Natural killer cell treated with Interleukin-12 subunit alpha and Interleukin-12 subunit beta and Interleukin-15 and Interleukin-18, amount 100 ng/mL, for 72 hours (primary cell): ENCODE results near the gene NLRC5. TPM values are rescaled to one million over a fixed set of nuclear protein-coding genes. Genes with fewer than 3 reads are reported as not detected.
A peak's percentile ranks its signal among the peaks of the same experiment; 100 is the strongest.

Experiments used
- ATAC-seq, 2 donors: fragments of 150-1000 bp; cut with Tn5 transposase in 1 of 2; sonication (Bioruptor Pico), chemical (Tn5 transposase) in 1 of 2; 2 replicates each; pipeline ENCODE4 v1.10.0; 2021
- DNase-seq: peaks from one replicate; pipeline ENCODE4 v3.0.0; 2022; ENCODE audit warnings: low spot score
- H3K27ac Mint-ChIP-seq, 2 donors: 1 replicate in 1 of 2; 2 replicates in 1 of 2; pipeline ENCODE4 v1.8.0; 2022; ENCODE audit warnings: mixed read lengths in 2 of 2, mild to moderate bottlenecking in 1 of 2, moderate library complexity in 1 of 2
- H3K27me3 Mint-ChIP-seq, 2 donors: 1 replicate in 1 of 2; 2 replicates in 1 of 2; pipeline ENCODE4 v1.8.0; 2022; ENCODE audit warnings: mixed read lengths in 2 of 2
- H3K36me3 Mint-ChIP-seq: one replicate; pipeline ENCODE4 v1.8.0; 2022; ENCODE audit warnings: mixed read lengths
- H3K4me1 Mint-ChIP-seq, 2 donors: 1 replicate in 1 of 2; 2 replicates in 1 of 2; pipeline ENCODE4 v1.8.0; 2022; ENCODE audit warnings: low read depth in 2 of 2, mixed read lengths in 2 of 2, mild to moderate bottlenecking in 1 of 2
- H3K4me3 Mint-ChIP-seq: one replicate; pipeline ENCODE4 v1.8.0; 2022; ENCODE audit warnings: mixed read lengths
- H3K9me3 Mint-ChIP-seq: 2 replicates; pipeline ENCODE4 v1.8.0; 2022; ENCODE audit warnings: mixed read lengths
- total RNA-seq, 2 donors: library from RNA; stranded (reverse); gene quantifications; one replicate each; pipeline ENCODE4 v1.2.3, GENCODE V29; 2022

NLRC5 gene
- total RNA-seq, 2 donors from 2014 or later, result 190 to 316 TPM

DNA sequence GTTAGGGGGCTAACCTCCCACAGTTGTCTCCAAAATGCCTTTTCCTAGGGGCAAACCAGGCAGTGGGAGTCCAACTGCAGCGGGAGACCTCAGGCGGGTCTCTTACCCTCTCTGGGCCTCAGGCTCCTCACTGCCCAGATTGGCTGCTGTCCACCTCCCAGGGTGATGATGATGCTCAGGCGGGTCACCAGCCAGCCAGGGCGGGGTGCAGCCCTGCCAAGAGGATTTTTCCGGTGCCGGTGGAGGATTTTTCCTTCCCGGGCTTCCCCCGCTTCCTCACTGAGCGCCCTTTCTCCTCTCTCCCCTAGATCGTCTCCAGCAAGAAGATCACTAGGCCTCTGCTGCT lies 125.8 kb downstream of the NLRC5 start:
- H3K36me3 Mint-ChIP-seq, result no peaks in the 10 kb centered on the region
- DNase-seq (no peak), ATAC-seq (no peak)
- H3K4me1 Mint-ChIP-seq, result no peaks in the 10 kb centered on the region
- no peak overlapping the region for H3K4me3 Mint-ChIP-seq
- no peak overlapping the region for H3K27ac Mint-ChIP-seq
- H3K27me3 Mint-ChIP-seq, result no peaks in the 10 kb centered on the region
- H3K9me3 Mint-ChIP-seq, result no peaks in the 10 kb centered on the region

DNA sequence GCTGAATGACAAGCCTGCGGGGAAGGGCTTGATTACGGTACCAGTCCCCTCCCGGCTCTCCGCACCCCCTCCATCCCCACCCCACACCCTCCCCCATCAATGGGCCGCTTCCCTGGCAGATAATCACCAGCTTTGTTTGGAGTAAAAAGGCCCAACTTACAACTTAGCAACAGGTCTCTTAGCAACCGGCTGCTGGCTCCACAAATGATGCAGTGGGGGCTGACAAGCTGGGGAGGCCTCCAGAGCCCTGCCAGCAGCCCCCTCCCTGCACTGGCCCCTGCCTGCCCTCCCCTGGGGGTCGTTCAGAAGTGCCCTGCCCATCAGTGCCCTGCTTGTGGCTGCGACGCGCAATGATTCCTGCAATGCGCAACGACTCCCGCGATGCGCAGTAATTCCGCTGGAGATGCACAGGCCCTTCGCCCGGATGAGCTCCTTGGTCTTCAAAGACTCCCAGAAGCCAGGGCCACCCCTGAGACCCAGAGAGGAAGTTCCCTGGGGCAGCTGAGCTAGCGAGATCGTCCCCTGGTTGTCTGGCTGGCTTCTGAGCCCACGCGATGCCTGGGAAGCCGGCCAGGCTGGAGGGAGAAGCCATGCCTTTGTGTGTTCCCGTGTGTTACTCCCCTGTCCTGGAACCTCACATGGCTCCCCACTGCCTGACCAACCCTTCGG lies 126.3 kb downstream of the NLRC5 start:
- no peaks in the 10 kb centered on the region for H3K9me3 Mint-ChIP-seq
- H3K27me3 Mint-ChIP-seq, result no peaks in the 10 kb centered on the region
- H3K36me3 Mint-ChIP-seq, result no peaks in the 10 kb centered on the region
- no peaks in the 10 kb centered on the region for H3K4me1 Mint-ChIP-seq
- H3K27ac Mint-ChIP-seq, result no peak overlapping the region
- no peak overlapping the region for H3K4me3 Mint-ChIP-seq
- ATAC-seq, result no peak
- no peak for DNase-seq

DNA sequence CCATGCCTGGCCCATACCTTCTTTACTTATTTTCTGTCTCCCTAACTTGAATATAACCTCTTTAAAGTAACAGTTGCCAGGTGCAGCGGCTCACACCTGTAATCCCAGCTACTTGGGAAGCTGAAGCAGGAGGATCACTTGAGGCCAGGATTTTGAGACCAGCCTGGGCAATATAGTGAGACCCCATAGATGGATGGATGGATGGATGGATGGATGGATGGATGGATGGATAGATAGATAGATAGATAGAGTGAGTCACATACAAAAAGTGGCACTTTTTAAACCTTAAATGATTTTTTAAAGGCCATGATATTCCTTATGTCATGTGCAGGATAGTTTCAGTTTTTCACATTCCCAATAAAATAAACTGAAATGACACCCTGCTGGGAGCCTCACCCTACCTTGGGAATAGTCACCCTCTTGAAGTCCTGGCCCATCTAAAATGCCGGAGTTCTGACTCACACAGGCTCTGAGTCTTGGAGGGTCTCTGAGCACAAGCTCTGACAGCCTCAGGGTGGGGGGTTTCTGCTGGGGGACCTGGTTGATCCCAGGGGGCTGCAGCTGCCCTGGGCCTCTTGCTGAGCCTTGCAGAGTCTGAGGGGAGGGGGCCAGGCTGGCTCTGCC lies 129.2 kb downstream of the NLRC5 start:
- Mint-ChIP-seq H3K27ac (no peak overlapping the region), H3K36me3 (no peaks in the 10 kb centered on the region), H3K4me3 (no peak overlapping the region), H3K4me1 (peaks cover 0 to under 1% of the 10 kb centered on the region in 2 donors), H3K9me3 (no peaks in the 10 kb centered on the region), H3K27me3 (no peaks in the 10 kb centered on the region)
- no peak for DNase-seq
- no peak for ATAC-seq

DNA sequence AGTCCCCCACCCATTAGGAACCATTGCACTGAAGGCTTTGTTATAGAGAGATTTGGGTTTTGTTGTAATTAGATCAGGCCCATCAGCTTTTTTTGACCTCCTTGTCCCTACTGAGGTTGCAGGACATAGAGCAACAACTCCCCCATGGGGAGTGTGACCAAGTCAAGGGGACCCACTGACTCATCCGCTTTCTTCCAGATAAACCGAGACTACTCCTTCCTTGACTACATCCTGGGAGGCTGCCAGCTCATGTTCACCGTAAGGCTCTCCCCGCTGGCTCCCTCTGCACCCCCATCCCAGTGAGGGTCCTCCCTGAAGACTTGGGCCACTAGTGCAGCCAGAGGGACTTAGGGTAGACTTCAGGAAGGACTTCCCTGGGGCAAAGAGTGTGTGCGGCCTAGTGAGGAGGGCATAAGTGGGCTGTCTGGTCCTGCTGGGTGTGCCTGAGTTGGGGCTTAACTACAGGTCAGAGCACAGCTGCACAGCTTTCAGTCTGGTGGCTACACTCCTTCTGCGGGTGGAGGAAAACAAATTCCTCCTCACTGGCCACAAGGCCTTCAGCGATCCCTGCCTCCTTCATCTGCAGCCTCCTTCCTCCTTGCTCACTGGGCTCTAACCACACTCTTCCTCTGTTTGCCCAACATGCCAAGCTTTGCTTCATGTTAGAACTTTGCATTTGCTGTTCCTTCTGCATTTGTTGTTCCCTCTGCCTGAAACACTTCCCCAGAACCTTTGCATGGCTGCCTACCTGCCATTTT lies 134.0 kb downstream of the NLRC5 start:
- H3K36me3 Mint-ChIP-seq, result no peaks in the 10 kb centered on the region
- DNase-seq (no peak), ATAC-seq (no peak)
- no peaks in the 10 kb centered on the region for H3K27me3 Mint-ChIP-seq
- H3K4me1 Mint-ChIP-seq, result peaks cover 11 to 24% of the 10 kb centered on the region in 2 donors
- no peaks in the 10 kb centered on the region for H3K9me3 Mint-ChIP-seq
- no peak overlapping the region for H3K27ac Mint-ChIP-seq
- H3K4me3 Mint-ChIP-seq, result no peak overlapping the region

DNA sequence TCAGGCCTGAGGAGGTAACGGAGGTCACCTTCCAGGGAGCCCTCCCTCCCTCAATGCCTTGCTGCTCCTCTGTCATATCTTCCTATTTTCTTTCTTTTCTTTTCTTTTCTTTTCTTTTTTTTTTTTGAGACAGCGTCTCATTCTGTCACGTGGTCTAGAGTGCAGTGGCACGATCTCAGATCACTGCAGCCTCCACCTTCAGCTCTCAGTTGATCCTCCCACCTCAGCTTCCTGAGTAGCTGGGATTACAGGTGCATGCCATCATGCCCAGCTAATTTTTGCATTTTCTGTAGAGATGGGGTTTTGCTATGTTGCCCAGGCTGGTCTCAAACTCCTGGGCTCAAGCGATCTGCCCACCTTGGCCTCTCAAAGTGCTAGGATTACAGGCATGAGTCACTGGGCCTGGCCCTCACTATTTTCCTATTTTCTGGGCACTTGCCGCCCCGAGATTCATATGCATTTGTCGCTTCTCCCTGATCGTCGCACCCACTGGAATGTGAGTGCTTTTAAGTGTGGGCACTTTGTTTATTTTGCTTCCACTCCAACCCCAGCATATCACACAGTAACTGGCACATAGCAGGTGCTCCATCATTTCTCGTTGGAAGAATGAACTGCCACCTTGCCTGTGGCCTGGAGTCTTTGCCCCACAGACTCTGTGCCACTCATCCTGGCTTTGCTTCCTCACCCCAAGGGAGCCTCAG lies 134.8 kb downstream of the NLRC5 start:
- Mint-ChIP-seq H3K4me1 (peaks cover 18 to 30% of the 10 kb centered on the region in 2 donors), H3K36me3 (no peaks in the 10 kb centered on the region), H3K27ac (no peak overlapping the region), H3K9me3 (no peaks in the 10 kb centered on the region), H3K27me3 (no peaks in the 10 kb centered on the region), H3K4me3 (no peak overlapping the region)
- DNase-seq (no peak), ATAC-seq (no peak)

DNA sequence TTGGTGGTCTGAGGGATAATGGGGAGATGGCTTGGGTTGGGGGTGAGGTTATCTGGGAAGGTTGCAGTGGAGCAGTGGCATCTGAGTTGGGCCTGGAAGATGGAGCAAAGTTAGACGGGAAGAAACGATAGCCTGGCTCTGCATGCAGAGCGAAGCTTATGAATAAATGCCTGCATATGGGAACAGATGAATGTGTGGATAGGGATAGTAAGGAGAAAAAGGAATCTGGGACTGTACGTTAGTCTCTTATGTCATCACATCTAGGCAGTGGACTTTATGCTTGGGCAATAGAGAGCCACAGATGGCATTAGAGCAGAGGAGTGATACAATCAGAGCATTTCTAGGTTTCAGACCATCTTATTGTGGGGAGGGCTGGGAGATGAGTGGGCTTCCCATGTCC lies 136.0 kb downstream of the NLRC5 start:
- DNase-seq (no peak), ATAC-seq (no peak)
- no peaks in the 10 kb centered on the region for H3K27me3 Mint-ChIP-seq
- no peak overlapping the region for H3K4me3 Mint-ChIP-seq
- peaks cover 19 to 34% of the 10 kb centered on the region in 2 donors for H3K4me1 Mint-ChIP-seq
- H3K27ac Mint-ChIP-seq, result no peak overlapping the region
- no peaks in the 10 kb centered on the region for H3K36me3 Mint-ChIP-seq
- no peaks in the 10 kb centered on the region for H3K9me3 Mint-ChIP-seq

DNA sequence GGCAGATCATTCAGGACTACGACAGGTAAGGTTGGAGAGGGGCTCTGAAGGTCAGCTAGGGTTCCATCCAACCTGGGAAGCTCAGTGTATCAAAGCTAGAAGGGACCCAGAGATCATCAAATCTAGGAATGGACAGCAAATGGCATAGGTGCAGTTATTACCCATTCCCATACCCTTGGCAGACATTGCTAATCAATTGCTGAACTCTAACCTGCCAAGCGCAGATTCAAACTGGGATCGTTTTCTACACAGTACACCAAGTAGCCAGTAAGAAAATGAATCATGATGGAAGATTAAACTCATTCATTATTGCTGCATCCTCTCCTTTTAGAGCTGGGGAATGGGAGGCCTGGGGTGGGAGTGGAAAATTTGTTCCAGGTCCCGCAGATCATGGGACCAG lies 136.6 kb downstream of the NLRC5 start:
- Mint-ChIP-seq H3K27me3 (no peaks in the 10 kb centered on the region), H3K27ac (peak overlapping the region in 1 of 2 donors; percentile 53), H3K4me3 (no peak overlapping the region), H3K4me1 (peaks cover 19 to 38% of the 10 kb centered on the region in 2 donors), H3K36me3 (no peaks in the 10 kb centered on the region), H3K9me3 (no peaks in the 10 kb centered on the region)
- DNase-seq, result no peak
- ATAC-seq, result no peak

DNA sequence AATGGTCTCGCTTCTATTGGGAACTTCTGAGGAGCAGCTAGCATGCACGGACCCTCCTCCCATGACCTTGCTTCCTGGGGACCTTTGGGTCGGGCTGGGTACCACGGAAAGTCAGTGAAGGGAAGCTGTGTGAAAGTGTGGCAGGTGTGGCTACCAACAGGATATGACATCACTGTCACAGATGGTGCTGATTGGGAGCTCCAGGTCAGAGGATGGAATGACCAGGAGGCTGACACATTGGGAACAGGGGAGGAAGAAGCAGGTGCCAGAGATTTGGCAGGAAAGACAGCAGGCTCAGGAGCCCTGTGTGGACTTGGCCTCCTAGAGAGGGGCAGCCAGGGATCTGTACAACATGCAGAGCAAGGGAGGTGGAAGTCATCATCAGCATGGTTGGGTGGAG lies 137.1 kb downstream of the NLRC5 start:
- Mint-ChIP-seq H3K36me3 (no peaks in the 10 kb centered on the region), H3K27me3 (no peaks in the 10 kb centered on the region), H3K9me3 (no peaks in the 10 kb centered on the region), H3K4me3 (no peak overlapping the region), H3K27ac (peak overlapping the region in 1 of 2 donors; percentile 53), H3K4me1 (peaks cover 19 to 38% of the 10 kb centered on the region in 2 donors)
- ATAC-seq, result no peak
- DNase-seq, result no peak

DNA sequence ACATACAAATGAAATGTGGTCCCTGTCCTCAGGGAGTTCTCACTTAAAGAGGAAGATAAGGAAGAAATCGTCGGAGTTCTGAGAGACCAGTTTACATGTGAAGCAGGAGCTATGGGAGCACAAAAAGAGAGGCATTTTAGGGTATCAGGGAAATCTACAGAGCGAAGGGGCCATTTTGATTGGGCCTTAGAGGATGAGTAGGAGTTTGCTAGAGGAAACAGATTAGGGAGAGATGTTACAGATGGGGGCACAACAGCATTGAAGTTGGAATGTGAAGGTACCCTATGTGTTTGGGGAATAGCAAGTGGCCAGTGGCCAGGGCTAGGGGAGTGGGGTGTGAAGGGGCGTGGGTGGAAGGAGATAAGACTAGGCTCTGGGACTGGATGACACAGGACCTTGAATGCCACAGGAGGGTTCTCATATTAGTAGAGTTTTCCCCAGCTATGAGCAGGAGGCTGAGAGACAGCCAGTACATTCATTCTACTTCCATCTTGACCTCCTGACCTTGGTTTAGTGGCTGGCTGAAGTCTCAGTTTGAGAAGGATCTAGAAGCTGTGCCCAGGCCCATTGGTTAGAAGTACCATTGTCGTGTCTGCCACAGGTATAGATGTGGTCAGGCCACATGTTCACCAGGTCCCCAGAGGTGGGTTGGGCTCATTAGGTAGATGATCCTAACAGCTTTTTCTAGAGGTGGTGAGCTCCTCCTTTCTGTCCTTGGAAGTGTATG lies 137.8 kb downstream of the NLRC5 start:
- no peak overlapping the region for H3K4me3 Mint-ChIP-seq
- H3K4me1 Mint-ChIP-seq, result peaks cover 19 to 38% of the 10 kb centered on the region in 2 donors
- DNase-seq (no peak), ATAC-seq (no peak)
- H3K27ac Mint-ChIP-seq, result peak overlapping the region; percentile 43 to 53
- no peaks in the 10 kb centered on the region for H3K36me3 Mint-ChIP-seq
- H3K9me3 Mint-ChIP-seq, result no peaks in the 10 kb centered on the region
- H3K27me3 Mint-ChIP-seq, result no peaks in the 10 kb centered on the region

DNA sequence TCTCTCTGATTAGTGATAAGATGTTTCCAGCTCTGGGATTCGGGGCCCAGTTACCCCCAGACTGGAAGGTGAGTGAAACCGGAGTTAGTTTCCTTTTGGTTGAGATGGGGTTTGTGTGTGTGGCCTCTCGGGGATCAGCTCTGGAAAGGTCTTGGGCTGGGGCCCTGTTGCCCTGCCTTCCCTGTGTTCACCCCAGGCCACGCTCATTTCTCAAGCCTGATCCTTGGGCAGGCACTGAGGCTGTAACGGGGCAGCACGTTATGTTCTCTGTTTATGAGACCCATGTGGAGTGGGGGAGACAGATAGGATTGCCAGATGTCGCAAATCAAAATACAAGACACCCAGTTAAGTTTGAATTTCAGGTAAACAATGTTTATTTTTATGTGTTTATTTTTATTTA lies 138.5 kb downstream of the NLRC5 start:
- Mint-ChIP-seq H3K27ac (peak overlapping the region; percentile 6 to 43), H3K9me3 (no peaks in the 10 kb centered on the region), H3K36me3 (no peaks in the 10 kb centered on the region), H3K27me3 (no peaks in the 10 kb centered on the region), H3K4me1 (peaks cover 19 to 38% of the 10 kb centered on the region in 2 donors), H3K4me3 (no peak overlapping the region)
- DNase-seq, result no peak
- ATAC-seq, result no peak

DNA sequence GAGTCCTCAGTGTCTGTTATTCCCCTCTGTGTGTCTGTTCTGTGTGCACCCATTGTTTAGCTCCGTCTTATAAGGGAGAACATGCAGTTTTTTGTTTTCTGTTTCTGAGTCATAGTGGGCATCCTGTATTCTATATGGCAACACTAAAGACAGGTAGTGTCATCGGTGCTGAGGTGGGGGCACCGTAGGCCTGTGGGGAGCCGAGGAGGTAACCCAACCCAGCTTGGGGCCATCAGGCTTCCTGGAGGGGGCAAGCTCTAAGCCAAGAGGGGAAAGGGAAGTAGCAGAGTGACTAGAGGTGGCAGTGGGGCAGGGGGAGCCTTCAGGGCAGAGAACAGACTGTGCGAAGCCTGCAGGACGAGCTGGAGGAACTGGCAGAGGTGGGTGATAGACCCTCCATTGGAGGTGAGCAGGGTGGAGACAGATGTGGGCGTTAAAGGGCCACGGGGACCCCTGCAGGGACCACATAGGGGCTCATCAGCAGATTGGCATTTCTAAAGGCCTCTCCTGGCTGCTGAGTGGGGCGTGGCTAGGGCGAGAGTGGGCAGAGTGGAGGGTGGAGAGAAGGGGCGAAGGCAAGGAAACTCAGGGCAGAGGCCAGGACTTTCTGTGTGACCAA lies 139.5 kb downstream of the NLRC5 start:
- peaks cover 19 to 35% of the 10 kb centered on the region in 2 donors for H3K4me1 Mint-ChIP-seq
- no peaks in the 10 kb centered on the region for H3K36me3 Mint-ChIP-seq
- peak; percentile 11 to 43 for ATAC-seq
- no peaks in the 10 kb centered on the region for H3K9me3 Mint-ChIP-seq
- H3K4me3 Mint-ChIP-seq, result peak overlapping the region; percentile 5
- H3K27me3 Mint-ChIP-seq, result no peaks in the 10 kb centered on the region
- DNase-seq, result no peak
- H3K27ac Mint-ChIP-seq, result peak overlapping the region in 1 of 2 donors; percentile 0

DNA sequence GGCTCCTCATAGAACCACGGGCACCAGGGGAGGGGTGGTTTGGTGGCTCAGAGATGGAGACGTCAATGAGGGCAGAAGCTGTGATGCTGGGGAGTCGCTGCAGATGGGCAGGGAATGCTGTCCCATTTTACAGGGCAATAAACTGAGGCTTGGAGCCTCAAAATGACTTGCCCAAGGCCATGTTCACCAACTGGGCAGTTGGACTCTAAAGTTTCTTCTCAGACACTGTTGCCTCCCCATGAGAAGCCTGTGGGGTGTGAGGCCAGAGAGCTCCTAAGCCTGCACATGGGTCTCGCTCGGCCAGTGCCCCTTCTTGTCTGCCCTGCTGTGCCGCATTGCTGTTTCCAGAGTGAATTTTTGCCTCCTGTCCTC lies 141.6 kb downstream of the NLRC5 start:
- Mint-ChIP-seq H3K4me3 (no peak overlapping the region), H3K36me3 (no peaks in the 10 kb centered on the region), H3K4me1 (peaks cover 27 to 45% of the 10 kb centered on the region in 2 donors), H3K27me3 (no peaks in the 10 kb centered on the region), H3K9me3 (no peaks in the 10 kb centered on the region), H3K27ac (peak overlapping the region in 1 of 2 donors; percentile 62)
- ATAC-seq, result no peak
- DNase-seq, result no peak

DNA sequence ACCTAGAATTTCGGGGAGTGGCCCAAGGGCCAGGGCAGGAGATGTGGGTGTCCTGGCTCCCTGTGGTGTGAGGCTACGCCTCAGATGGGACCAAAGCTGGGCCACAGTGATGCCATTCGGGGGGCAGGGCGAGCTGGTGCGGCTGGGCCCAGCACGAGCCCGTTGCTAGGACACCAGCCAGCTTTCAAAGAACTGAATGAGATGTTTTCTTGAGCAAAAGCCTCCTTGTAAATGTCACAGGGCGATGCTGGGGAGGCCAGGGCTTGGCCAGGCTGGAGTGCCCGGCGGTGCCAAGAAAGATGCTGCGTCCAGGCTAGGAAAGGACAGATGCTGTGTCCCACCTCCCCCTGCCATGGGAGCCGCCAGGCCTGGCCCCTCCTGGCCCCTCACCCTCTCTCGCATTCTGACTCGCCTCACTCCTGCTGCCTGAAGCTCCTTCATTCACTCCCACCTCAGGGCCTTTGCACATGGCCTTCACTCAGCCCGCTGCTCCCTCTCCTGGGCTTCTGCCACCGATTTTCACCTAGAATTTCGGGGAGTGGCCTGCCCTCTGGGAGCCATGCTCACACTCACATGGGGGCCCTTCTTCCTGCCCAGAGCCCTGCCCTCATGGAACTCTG lies 142.1 kb downstream of the NLRC5 start:
- Mint-ChIP-seq H3K9me3 (no peaks in the 10 kb centered on the region), H3K36me3 (no peaks in the 10 kb centered on the region), H3K27ac (no peak overlapping the region), H3K4me1 (peaks cover 27 to 47% of the 10 kb centered on the region in 2 donors), H3K27me3 (no peaks in the 10 kb centered on the region), H3K4me3 (no peak overlapping the region)
- ATAC-seq (no peak), DNase-seq (no peak)
